ENCODE measurements around the gene SETMAR.
"Not testable (repeated sequence)": the region's sequence is repeated elsewhere in the genome, so short reads cannot be mapped to it uniquely, and the experiment has no call there.

The SETMAR gene

DNA sequence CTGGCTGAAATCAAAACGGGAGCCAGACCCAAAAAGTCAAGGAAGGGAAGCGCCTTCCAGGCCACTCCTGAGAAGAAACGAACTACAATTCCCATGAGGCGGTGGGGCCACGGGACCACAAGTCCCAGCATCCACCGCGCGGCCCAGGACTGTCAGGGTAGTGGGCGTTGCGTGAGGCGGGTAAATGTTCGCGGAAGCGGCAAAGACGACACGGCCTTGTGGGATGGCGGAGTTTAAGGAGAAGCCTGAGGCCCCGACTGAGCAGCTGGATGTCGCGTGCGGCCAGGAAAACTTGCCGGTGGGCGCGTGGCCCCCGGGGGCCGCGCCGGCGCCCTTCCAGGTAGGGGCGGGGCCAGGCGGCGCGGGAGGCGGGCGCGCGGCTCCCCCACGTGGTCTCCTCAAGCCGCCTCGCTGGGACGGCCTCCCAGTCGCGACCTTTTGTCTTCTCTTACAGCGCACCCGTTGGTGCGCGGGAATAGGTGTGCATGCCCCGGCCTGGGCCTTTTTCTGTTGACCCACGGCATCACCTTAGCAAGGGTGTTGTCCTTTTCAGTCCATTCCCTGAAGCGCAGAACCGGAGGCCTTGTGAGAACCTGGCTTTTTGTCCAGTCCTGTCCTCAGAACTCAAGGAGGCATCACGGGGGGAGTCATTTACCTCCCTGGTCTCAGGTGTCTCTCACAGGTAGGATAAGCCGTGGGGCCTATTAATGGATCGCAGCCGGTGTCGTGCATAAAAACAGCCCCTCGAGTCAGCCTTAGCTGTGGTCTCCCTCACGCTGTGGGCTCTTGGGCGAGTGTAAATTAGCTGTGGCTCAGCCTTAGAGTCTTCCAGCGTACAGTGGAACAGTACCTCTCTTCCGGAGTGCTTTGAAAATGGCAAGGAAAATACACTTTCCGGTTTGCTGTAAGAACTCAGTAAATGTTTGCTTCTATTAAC lies at the start of gene SETMAR:
Gene SETMAR, plus strand, starts transcription at position 183 of the 937 bp plus-strand sequence. Its CDS starts 2 bp downstream, at position 185.
- peak; percentile 17 for DNase-seq

DNA sequence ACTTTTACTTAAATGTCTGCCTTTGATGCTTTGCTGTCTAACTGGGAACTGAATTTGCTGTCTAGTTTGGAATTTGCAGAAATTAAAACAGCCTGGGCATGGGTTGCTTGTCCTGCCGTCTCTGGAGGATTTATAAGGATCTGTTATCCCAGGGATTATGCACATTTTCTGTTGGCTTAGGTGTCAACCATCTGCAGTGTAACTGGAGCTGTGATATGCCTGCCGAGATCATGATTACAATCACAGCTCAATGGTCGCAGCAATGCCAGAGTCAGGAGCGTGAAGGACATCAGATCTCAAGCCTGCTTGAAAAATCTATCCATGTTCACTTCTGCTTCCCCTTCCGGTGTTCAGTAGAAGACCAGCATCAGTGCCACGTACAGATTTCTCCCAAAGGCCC lies 41.8 kb upstream of the SETMAR start:
- DNase-seq = no peak

- no peak for DNase-seq
Observed at GRCh38 chr3:4264040-4264439, 39.1 kb upstream of the SETMAR start.

DNA sequence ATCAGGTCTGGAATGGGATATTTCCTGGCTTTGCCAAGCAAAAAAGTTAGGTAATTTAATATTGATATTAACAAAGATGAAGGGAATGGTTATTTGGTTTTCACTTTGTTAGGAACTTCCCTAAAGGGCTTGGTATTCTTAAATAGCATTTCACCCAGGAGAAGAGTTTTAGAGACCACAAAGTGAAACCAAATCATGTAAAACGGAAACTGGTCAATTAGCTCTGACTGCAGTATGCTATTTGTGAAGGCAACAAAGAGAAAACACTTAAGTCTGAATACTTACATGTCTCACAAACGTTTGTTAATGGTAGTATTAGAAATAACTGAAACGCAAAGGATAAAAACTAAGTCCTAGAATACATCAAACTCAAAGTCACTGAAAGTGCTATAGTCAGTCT lies 32.4 kb upstream of the SETMAR start:
- no peak for DNase-seq

- no peak for DNase-seq
Observed at GRCh38 chr3:4271834-4272233, 31.3 kb upstream of the SETMAR start.

DNA sequence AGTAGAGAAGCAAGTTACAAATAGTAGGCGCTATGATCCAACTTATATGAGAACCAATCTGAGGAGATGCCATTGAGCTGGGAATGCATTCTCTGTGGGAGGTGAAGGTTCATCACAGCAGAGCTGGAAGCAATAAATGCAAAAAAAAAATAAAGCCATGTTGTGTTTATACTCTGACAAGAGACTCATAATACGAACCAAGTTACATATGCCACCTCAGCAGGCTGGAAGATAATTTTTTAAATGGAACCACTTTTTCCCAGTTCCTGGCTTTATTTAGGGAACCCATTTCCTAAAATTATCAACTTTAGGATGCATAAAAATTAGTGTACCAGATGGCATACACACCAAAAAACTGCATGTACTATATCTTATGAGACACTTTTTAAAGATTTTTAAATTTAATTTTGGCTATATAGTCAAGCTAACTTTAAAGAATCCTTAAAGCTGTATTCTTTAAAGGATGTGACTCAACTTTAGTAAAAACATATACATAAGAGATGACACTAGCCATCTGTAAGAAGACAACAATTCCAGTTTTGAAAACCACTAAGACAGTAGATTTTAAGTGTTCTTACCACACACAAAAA lies 23.6 kb upstream of the SETMAR start:
- DNase-seq = no peak

DNA sequence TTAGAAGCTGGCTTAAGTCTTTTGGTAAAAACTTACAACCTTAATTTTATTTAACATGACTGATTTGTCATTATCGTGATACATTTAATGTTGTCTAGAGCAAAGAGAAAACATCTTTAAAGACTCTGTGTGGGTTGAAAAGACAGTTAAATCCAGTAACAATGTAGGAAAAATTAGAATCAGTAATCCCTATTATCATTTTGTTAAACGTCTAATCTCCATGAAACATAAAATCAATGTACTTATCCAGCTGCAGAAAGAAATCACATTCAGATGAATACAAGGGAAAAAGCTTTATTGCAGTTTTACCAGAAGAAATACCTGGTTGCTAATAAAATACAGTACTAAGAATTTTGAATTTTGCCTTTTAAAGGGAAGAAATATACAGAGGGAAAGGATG lies 21.2 kb upstream of the SETMAR start:
- DNase-seq = no peak

GRCh38 chr3:4284865-4285264 lies 18.3 kb upstream of the SETMAR start:
- no peak for DNase-seq

DNA sequence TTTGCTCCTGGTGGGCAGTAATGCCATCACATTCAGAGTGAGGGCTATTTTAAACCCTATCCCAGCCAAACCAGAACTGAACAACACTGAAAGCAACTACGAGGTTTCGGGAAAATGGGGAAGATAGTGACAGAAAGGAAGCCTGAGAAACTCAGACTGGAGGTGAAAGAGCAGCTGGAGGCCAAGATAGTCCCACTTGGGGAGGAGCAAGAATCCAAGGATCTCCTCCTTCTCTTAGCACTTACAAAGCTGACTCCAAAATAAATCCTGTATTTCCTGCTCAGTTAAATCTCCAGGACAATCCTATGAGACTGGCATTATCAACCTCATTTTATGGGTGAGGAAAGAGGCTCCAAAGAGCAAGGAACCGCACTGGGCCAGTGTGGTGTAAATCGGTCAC lies 14.1 kb upstream of the SETMAR start:
- no peak for DNase-seq

- DNase-seq = peak; percentile 12
Observed at GRCh38 chr3:4290272-4290893, 12.8 kb upstream of the SETMAR start.

DNA sequence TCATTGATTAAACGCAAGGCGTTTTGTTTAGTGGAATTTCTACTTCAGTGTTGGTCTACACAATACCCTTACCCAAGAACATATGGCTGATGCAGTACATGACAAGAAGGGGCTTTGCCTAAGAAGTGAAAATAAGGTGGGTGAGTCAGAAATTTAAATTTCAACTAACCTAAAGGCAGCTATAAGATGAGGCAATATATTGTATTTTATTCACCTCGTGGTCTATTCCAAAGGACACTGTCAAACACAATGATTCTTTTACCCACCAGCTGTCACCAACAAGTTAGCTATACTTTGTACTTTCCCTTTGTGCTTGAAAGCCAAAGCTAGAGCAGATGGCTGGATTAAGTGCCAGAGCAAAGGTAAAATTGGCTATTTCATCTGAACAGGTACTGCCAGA lies 10.9 kb upstream of the SETMAR start:
- DNase-seq = no peak

DNA sequence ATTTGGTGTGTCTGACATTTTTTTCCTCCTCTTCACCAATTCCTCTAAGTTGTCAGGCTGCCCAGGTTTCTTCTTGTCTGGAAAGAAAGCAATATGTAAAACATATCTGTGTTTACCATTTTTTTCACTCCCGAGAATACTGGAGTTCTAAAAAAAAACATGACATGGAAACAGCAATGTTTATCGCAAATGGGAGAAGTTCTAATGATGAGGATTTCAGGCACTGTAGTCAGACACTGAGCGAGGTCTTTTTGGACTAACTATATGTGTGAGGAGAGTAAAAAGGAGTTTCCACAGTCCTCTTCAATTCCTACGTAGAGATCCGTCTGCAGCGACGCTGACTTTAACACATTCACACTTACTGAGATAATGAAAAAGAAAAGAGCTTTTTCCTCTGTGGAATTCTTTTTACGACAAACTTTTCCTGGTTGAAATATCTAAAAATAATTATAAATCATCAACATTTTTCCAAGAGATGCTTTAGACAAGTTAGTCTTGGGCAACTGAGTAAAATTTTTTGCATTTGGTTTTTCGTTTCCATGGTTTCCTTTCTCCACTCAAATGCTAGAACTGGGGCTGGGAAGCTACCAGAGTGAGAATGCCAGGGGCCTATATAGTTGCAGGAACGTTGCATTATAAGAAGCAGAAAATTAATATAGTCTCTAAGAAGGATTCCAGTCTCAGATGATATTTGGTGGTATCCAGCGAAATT lies 8.4 kb upstream of the SETMAR start:
- no peak for DNase-seq

GRCh38 chr3:4296454-4296853 lies 6.7 kb upstream of the SETMAR start:
- not testable (repeated sequence) for DNase-seq

DNA sequence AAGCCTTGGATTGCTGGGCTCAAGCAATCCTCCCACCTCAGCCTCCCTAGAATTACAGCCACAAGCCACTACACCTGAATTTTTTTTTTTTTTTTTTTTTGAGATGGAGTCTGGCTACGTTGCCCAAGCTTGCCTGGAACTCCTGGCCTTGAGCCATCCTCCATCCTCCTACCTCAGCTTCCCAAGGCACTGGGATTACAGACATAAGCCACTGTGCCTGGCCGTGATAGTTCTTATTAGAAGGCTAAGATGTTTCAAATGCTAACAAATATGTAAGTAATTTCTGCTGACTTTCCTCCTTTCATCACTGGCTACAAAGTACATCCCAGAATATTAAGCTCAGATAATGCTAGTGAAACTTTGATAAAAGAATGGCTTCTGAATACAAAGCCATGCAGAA lies 5.7 kb upstream of the SETMAR start:
- DNase-seq = no peak

DNA sequence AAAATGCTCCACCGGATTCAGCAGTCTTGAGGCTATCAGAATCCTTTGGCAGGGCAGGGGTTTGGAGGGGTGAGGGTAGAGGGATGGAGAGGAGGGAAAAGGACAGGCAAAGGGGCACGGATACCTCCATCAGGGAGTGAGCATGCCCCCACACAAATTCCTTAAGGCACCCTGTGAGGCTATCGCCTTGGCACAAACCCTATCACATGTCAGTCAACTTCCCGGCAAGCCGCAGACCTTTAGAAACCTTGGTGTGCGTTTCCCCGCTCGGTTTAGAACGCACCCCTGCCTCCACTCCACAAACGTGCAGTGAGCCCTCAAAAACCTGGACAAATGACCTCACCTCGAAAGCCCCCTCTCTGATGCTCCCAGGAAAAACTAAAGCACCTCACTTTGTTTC lies 422 bp upstream of the SETMAR start:
- no peak for DNase-seq

DNA sequence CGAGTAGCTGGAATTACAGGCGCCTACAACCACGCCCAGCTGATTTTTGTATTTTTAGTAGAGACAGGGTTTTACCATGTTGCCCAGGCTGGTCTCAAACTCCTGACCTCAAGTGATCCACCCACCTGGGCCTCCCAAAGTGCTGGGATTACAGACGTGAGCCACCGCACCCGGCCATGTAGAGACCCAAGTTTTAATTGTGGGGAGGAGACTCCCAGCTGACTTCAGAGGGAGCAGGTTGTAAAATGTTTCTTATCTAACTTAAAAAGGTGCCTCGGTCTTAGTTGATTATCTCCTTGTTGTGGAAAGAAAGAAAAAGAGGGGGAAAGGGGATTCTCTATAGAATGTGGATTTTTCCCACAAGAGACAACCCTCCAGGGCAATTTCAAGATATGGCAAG lies 2.0 kb downstream of the SETMAR start:
- not testable (repeated sequence) for DNase-seq

DNA sequence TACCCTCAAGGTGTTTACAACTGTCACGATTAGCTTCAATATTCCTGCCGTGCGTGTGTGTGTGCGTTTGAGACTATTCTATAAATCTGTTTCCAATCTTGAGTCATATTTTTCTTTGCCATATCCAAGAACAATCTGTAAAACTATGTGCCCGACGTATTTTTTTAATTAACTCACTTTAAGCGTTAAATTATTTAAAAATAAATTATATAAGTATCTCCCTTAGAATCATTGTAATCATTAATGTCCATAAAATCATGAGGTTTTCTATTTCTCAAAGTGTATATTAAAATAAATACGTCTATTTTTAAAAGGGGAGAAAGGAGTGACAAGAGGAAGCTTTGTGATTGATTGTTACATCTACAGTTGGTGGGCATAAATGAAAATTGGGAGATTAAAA lies 2.9 kb downstream of the SETMAR start:
- DNase-seq = no peak

GRCh38 chr3:4306860-4307259 lies 3.7 kb downstream of the SETMAR start:
- DNase-seq = no peak

DNA sequence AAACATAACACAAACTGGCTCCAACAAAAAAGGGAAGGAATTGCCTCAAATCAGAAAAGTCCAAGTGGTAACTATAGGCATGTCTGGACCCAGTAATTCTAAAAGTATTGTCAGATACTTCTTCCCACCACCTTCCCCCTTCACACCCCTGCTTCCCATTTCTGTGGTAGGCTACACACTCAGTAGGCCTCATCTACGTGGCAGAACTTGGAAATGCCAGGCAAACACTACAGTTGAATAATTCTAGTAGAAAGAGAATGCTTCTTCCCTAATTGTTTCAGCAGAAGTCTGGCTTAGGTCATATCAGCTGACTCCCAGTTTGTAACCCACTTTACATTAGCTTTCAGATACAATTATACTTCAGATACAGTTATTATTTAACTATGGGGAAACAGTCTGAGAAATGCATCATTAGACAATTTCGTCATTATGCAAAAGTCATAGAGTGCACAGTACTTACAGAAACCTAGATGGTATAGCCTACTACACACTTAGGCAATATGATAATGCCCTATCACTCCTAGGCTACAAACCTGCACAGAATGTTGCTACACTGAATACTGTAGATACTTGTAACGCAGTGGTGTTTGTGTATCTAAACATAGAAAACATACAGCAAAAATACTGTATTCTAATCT lies 6.4 kb downstream of the SETMAR start:
- DNase-seq = no peak

DNA sequence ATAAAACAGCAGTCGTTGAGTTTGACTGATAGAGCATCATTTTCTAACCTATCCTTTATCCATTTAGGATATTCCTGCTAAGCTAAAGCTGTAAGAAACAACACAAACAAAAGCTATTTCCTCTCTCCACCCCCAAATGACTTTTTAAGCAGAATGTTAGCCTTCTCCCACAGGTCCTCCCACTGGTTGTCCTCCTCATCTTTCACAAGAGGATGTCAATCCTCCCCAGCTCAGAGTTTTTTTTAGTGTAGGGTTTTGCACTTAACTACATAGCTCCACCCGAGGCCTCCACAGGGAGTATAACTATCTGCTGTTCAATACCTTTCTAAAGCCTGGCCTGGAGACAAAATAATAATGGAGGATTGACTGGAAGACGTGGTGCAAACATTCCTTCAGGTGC lies 7.8 kb downstream of the SETMAR start:
- no peak for DNase-seq

GRCh38 chr3:4311496-4311895 lies 8.3 kb downstream of the SETMAR start:
- DNase-seq = no peak

GRCh38 chr3:4313606-4314293 lies 10.6 kb downstream of the SETMAR start:
- DNase-seq = no peak

Measured in NCI-H748 treated with DMSO at 0.1 percent for 48 hours (cell line).